Fibroblast of villous mesenchyme (primary cell): ENCODE results near the gene CSTB. TPM values are rescaled to one million over a fixed set of nuclear protein-coding genes. Genes with fewer than 3 reads are reported as not detected.

Experiments
- DNase-seq: peaks from one replicate; pipeline ENCODE4 v3.0.0-alpha.2; 2010; ENCODE audit warnings: low read depth
- H3K4me3 ChIP-seq: 2 replicates; pipeline ENCODE4 v1.5.1; 2011; ENCODE audit warnings: low read depth, mild to moderate bottlenecking, low read length
- CTCF ChIP-seq: IDR thresholded peaks from 2 replicates; pipeline ENCODE4 v1.5.1; 2012; ENCODE audit warnings: low read depth, mild to moderate bottlenecking, low read length; ENCODE audit not compliant: insufficient read depth
- total RNA-seq: library from RNA; depleted of rRNA; stranded (reverse); fragments of >200 nt; gene quantifications from 2 replicates; pipeline ENCODE4 v1.2.3, GENCODE V29; 2012

The CSTB gene
- total RNA-seq, 1 donor: 16.0 TPM

GRCh38 chr21:43771698-43772424 lies 4.2 kb downstream of the CSTB start:
- H3K4me3 ChIP-seq: no peak overlapping the region
- TF ChIP-seq CTCF: no peak
- no peak for DNase-seq

GRCh38 chr21:43771199-43771675 lies 4.9 kb downstream of the CSTB start:
- no peak for TF ChIP-seq CTCF
- DNase-seq: no peak
- H3K4me3 ChIP-seq: no peak overlapping the region

GRCh38 chr21:43770066-43770655 lies 5.9 kb downstream of the CSTB start:
- TF ChIP-seq CTCF: no peak
- H3K4me3 ChIP-seq: no peak overlapping the region
- DNase-seq: no peak

- H3K4me3 ChIP-seq: no peak overlapping the region
- DNase-seq: no peak
- TF ChIP-seq CTCF: no peak
Observed at GRCh38 chr21:43769325-43769958, 6.7 kb downstream of the CSTB start.

GRCh38 chr21:43768868-43769167 lies 7.3 kb downstream of the CSTB start:
- H3K4me3 ChIP-seq: no peak overlapping the region
- no peak for TF ChIP-seq CTCF
- DNase-seq: no peak

- no peak overlapping the region for H3K4me3 ChIP-seq
- no peak for TF ChIP-seq CTCF
Observed at GRCh38 chr21:43767984-43768867, 7.9 kb downstream of the CSTB start.

More at GRCh38 chr21:43767984-43768867, 7.9 kb downstream of the CSTB start:
- DNase-seq: peak; percentile 91
